AG08396 (cell line): ENCODE measurements around the gene PAF1.
"Not testable (repeated sequence)": the region's sequence is repeated elsewhere in the genome, so short reads cannot be mapped to it uniquely, and the experiment has no call there.

Experiments used
- DNase-seq: peaks from one replicate; pipeline ENCODE4 v3.0.0; 2012; ENCODE audit warnings: low spot score, mixed read lengths

PAF1 gene

DNA sequence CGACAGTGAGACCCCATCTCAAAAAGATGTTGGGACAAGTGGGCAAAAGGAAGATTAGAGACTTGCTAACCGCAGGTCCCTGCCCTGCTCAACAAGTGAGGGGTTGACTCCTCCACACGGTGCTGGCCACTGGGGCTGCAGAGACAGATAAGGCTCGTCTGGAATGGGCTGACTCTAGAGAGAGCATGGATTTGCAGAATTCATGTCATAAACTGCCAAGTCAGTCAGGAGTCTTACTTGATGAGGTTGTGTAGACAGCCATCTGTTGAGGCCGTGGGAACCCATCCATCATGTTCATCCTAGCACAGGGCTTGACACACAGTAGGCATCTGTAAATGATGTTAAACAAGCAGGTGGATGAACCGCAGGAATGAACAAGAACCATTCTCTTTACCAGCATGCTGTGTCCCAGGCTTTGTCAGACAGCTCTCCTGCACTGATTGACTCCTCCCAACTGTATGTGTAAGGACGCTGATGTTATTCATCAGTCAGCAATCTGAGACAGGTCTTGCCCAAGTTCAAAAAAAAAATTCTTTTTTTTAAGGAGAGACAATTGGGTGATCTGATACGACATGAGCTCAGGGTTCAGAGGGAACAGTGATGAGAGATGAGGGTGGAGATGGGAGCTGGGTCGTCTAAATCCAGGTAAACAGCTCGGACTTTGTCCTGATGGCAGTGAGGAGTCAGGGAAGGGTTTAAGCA, 8.8 kb downstream of the PAF1 start:
- peak; percentile 60 for DNase-seq

DNA sequence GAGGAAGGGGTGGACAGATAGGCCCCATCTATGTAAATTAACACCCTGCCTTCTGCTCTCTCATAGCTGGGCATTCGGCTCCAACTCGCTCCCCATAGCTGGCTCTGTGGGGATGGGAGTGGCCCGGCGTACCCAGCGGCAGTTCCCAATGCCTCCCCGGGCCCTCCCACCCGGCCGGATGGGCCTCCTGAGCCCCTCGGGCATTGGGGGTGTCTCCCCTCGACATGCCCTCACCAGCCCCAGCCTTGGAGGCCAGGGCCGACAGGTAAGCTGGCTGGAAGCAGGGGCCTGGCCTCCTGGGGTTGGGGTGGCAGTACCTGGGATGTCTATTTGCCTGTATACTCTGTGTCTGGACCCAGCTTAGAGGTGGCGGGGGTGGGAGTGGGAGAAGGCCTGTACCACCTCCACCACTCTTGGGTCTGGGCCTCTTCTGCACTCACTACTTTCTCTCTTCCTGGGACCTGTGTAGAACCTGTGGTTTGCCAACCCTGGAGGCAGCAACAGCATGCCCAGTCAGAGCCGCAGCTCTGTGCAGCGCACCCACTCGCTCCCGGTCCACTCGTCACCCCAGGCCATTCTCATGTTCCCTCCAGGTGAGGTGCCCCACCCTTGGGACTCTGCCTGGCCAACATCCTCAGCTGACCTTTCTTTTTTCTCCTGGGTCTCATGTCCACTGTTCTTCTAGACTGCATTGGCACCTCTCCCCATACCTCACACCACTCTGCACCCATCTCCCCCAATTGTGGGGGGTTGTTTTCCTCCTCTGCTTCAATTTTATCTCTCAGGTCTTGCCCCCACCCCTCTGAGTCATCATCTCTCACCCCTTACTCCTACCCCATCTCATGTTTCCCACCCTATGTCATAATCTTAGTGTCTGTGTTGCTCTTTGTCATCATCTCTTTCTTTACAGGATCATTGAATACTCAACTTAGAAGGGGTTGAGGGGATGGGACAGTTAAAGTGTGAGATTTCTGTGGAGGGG, 10.1 kb downstream of the PAF1 start:
- no peak for DNase-seq

DNA sequence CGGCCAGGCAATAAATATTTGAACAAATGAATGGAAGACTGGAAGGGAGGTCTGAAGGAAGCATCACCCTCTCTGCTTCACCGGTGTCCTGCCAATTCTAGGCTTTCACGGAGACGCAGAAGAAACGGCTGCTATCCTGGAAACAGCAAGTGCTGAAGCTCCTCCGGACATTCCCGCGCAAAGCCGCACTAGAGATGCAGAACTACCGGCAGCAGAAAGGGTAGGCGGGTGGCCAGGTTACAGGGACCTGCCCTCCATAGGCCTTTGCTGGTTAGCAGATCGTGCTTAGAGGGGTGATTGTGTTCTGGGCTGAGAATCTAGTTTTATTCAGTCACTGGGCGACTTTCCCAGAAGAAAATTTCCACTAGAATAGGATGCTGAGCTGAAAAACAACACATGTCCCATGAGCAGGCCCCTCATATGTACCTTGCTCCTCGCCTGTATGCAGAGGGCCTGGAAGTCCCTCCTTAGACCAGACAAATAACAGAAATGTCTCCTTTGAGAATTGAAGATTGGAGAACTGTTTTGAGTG, 11.0 kb downstream of the PAF1 start:
- no peak for DNase-seq

DNA sequence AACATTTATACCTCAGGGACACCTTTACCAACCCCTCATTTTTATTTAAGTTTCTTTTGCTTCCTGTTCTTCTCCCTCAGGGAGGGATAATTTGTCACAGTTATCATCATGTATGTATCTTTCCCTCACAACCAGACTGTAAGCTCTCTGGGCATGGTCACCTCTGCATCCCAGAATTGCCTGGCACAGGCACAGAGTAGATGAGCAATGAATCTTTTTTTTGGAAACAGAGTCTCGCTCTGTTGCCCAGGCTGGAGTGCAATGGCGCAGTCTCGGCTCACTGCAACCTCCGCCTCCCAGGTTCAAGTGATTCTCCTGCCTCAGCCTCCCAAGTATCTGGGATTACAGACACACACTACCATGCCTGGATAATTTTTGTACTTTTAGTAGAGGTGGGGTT, 11.5 kb downstream of the PAF1 start:
- DNase-seq = not testable (repeated sequence)

DNA sequence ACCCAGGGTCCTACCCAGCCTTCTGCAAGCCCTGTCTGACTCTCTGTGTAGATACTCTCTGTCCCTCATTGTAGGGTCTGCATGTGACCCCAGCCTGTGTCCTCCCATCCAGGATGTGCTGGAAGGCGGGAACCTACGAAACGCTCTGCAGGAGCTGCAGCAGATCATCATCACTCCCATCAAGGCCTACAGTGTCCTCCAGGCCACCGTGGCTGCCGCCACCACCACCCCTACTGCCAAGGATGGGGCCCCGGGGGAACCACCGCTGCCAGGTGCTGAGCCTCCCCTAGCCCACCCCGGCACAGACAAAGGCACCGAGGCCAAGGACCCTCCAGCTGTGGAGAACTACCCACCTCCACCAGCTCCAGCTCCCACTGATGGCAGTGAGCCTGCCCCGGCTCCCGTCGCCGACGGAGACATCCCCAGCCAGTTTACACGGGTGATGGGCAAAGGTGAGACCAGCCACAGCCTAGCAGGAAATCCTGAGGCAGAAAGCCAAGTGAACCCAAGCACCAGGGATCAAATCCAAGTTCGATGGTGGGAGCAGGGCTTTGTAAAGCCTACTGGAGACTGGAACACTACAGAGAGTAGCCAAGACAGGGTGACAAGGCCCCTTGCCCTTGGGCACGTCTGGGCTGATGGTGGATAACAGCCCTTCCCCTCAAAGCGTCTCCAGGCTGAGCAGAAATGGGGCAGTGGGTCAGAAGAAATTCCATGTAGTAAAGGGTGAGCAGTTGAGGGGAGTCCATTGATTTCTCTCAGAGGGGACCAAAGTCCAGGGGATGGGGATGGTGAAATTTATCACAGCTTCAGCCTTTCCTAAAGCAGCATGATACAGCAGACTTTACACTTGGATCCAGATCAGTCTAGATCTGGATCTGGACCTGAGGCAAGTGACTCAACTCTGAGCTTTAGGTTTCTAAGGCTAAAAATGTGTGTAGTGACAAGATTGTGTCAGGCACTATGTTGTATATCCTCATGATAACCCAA, 13.2 kb downstream of the PAF1 start:
- DNase-seq = no peak

DNA sequence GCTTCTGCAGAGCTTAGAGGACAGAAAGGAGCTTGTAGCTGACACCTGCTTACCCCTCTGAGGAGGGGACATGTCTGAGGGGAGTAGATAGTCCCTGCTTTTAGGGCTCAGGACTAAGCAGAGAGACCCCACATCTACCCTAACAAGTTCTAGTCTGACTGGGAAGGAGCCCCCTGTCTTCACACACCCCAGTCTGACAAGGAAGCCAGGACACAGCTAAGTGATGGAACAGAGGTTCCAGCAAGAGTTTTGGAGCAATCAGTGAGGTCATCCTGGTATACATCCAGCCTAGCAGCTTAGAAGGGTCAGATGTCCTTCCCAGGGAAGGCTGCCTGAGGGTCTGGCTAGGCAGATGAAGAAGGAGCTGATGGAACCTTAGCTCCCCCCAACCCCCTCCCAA, 15.0 kb downstream of the PAF1 start:
- DNase-seq = no peak

DNA sequence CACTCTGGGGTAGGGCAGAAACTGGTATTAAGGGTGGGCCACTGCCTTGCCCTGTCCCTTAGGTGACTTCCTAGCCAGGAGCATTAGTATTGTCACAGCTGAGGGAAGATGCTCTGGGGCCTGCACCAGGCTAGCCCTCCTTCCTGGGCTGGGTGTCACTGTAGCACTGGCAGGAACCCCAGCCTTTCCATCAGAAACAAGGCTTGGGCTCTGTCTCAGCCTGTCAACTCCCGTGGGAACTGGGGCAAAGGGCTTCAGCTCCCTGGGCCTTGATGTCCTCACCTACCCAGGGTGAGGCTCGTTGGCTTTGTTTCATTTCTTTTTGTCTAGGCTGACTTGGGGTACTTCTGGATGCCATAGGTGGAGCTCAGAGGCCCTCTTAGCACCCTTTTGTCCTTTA, 18.0 kb downstream of the PAF1 start:
- no peak for DNase-seq

DNA sequence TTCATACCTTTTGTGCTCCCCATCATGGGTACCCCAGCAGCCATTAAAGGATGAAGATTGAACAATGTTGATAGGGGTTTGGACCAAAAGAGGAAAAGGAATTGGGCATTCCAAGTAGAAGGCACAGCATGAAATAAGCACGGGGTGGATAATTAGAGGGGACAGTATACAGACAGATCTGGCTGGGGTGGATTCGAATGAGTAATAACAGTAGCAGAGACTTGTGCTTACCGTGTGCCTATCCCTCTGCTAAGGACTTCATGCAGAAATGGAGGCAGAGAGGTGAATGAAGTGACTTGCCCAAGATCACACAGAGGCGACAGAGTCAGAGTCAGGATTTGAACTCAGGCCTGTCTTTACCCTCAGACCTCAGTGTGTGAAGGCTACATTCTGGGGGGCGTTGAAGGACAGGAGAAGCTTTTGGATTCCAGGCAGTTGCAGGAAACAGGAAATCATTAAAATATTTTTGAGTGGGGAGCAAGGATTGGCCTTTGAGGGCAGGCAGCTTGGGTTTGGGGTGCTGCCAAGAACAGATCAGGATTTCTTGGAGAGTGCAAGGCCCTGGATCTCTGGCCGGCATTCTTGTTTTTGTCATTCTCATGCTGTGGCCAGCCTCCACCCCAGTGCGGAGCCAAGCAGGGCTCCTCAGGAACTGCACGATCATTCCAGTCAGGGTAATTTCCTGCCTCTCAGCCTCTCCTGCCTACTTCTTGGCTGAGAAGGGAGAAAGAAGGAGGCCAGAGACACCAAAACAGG, 18.7 kb downstream of the PAF1 start:
- peak; percentile 92 for DNase-seq

DNA sequence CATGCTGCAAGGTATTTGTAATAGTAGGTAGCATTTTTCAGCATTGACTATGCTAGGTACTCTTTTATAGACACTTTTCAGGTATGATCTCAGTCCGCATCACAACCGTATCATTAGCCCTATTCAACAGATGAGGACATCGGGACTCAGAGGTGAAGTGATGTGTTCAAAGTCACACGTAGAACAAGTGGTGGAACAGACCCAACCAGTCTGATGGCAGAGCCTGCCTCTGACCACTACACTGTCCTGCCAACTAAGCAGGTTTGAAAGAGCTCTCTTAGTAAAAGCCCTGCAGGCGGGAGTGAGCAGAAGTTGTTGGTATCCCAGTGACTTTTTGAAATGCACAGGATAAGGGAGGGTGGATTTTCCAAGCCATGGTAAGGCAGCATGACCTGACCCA, 20.2 kb downstream of the PAF1 start:
- no peak for DNase-seq

DNA sequence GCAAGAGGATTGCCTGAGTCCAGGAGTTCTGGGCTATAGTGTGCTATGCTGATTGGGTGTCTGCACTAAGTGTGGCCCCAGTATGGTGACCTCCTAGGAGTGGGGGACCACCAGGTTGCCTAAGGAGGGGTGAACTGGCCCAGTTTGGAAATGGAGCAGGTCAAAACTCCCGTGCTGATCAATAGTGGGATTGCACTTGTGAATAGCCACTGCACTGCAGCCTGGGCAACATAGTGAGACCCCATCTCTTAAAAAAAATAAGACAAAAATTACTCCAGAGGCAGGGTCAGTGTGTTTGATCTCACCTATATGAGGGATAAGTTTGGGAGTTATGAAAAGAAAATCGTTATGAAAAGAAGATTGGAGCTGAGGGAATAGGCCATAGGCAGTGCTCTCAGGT, 21.7 kb downstream of the PAF1 start:
- DNase-seq = no peak

DNA sequence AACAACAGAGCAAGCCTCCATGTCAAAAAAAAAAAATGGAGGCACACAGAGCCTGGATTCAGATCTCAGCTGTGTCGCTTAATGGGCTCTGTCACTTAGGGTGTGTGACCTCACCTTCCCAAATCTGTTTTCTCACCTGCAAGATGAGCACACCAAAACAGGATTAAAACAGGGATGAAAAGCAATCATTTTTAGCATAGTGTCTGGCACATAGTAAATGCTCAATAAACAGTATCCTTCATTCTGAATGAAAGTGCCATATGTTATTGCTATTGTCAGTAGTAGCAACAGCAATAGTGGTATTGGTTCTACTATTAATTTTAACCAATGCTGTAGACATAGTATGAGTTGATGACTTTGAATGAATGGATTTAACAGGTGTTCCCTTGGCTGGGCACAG, 25.4 kb downstream of the PAF1 start:
- DNase-seq = no peak

DNA sequence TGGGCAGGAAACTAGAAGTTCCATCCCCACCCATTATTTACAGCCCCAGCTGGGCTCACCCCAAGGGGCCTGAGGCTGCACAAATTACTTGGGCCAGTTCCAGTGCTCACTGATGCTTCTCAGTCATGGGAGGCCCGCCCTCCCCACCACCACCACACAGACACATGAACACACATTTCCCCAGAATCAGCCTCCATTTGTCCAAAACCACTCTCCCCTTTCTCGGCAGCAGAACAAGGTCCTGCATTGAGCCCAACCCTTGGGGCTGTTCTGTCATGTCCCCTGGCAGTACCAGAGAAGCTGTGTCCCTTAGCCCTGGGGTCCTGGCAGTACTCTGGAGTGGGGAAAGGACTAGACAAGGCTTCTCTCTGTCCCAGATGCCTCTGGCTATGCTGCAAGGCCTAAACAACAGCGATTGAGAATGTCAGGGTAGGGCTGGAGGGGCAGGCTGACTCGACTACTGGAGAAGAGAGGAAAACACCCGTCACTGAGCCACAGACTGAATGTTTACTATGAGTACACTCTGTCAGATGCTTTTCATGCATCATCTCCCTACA, 26.9 kb downstream of the PAF1 start:
- DNase-seq = peak; percentile 46

DNA sequence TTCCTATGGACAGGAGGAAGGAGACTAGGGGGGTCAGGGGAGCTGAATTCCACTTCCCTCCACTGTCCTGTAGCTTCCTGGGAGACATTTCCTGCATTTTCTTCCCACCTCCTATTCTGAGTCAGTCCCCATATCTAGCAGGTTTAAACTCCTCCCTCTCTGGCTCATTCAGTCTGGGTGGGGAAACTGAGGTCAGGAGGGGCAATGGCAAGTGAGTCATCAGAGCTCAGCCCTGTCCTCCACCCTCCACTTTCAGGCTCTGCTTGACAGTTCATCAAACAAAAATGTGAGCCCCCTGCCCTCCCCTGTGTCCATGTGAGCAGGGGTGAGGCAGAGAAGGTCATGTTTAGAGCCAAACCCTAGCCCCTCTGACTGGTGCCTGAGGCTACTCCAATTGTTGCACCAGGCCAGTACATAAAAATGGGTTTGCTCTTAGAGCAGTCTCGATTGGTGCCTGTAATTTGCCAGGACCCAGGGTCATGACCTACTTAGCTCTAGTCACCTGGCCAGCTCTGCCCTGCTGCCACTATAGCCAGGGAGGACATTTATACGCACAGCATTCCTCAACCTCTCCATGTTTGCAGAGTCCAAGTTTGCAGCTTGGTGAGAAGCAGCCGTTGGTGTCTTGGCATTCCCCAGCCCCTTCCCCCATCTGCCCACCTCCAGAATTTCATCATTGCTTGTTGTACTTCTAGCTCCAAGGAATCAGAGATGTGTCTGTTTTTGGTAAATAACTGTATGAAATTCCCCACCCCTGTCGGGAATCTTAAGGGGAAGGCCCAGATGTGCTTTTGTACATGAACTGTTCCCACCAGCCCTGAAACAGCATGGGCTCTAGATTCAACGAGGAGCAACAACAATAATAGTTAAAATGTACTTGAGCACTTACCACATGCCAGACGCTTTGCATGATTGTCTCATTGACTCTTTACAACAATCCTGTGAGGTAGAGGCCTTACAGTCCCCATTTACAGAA, 27.9 kb downstream of the PAF1 start:
- DNase-seq = peak; percentile 43

DNA sequence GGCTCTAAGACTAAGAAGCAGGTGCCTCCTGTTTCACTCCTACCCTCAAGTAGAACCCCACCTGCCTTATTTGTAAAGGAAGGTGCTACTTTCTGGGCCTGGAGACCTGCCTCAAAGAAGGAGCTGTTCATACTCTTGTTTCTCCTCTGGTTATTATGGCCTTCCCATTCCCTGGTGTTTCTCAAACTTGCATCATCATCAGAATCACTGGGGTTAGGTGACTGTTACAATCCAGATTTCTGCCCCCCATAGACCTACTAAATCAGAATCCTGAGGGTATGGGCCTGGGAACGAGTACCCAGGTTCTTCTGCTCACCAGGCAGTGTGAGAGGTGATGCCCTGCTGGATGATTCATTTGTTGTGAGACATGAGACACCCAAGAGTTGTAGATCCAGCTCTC, 30.3 kb downstream of the PAF1 start:
- no peak for DNase-seq

DNA sequence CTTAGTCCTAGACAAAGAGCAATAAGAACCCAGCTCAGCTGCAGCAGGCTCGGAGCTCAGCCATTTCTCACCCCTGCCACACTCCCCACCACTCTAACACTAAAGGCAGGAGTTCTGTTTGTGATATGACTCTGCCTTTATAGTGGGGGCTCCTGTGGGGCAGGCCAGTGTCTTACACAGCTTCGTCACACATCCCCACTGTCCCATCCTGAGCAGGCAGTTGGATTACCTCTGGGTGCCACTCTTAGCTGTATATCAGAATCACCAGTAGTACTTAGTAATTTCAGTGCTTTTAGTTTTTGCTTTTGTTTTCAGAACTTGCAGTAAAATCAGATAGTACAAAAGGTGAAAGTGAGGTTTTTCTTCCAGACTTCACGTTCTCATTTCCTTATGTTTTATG, 31.9 kb downstream of the PAF1 start:
- DNase-seq = no peak

DNA sequence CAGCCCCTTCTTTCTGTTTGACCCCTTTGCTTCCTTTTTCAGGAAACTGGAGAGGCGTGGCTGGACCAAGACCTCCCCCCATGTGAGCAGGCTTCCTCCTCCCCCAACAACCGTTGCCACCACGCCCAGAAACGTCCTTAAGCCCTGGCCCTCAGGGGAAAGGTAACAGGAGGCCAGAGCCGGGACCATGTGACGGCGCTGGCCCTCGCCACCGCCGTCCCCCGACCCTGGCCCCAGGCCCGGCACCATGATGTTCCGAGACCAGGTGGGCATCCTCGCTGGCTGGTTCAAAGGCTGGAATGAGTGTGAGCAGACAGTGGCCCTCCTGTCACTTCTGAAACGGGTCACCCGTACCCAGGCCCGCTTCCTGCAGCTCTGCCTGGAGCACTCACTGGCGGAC, 34.3 kb downstream of the PAF1 start:
- no peak for DNase-seq

DNA sequence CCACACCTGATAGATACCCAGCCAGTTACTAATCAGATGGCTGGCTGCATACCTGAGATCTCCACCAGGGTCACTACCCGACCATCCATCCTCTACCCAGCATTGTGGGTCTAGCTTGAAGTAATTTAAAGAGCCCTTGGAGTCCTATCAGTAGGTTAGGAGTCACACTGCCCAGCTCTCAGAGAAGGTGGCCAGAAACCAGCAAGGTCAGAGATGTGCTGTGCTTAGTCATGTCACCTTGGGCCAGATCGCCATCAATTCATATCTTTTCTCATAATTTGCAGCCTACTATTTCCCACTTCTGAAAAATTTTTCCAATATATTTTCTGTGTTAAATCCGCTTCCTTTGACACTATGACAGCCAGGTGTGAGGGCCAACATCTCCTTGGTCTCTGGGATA, 34.8 kb downstream of the PAF1 start:
- DNase-seq = no peak

DNA sequence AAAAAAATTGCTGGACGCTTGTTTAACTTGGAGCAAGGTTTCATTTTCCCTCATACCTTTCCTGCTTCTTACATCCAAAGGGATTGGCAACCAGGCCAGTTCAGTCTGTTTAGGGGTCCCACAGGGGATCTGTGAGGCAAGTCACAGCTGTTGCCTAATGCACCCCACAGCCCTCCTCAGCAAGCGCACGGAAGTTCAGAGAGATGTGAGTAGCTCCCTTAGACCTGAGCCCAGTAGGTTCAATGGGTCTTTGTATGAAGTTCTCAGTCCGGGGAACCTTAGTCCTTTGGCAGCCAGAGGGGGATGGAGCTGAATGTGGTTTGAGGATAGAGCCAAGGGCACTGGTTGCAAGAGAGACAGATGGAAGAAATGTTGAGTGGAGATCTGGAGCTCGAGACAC, 35.7 kb downstream of the PAF1 start:
- no peak for DNase-seq

DNA sequence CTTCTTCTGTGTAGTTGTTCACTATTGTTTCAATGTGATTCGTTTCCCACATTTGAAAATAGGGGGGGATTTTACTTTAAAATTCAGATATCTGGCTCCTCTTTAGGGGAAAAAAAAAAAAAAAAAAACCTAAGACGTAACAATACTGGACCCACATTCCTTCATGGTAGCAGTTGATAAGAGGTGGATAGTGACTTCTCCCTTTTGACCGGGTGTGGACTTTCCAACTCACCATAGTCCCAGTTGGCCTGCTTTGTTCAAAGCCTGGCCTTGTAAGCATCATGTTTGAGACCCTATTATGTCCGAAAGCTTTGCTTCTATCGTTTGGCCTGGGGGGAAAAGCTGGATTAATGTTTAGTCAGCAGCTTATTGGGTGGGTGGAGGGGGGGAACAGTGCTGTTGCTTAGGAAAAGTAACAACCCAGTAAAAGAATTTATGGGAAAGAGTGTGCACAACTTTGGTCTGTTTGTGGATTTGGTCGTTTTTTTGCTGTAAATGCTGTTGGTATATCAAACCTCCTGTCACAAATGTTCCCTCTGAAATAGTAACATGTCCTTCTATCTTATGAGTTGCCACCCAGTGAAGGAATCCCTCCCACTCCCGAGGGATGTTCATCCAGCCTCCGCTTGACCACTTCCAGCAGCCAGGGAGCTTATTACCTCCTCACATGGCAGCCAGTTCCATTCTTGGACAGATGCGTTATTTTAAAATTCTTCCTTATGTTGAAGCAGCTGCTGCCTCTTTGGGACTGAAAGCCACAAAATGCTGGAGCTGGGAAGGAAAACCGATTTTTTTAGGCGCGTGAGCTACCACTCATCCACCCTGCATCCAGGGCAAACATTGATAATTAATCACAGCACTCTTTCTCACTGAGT, 38.3 kb downstream of the PAF1 start:
- DNase-seq = no peak
